Measurements from ENCODE around the gene SUSD6.

The SUSD6 gene

GRCh38 chr14:69651664-69652063 is 40.3 kb downstream of the SUSD6 start:
- no peak for DNase-seq

GRCh38 chr14:69652942-69653684 is 41.7 kb downstream of the SUSD6 start:
- no peak for DNase-seq

- DNase-seq, result no peak
These were observed 42.7 kb downstream of the SUSD6 start for GRCh38 chr14:69654116-69654515.

- no peak for DNase-seq
These were observed 46.6 kb downstream of the SUSD6 start for GRCh38 chr14:69657950-69658355.

GRCh38 chr14:69658664-69659261 is 47.4 kb downstream of the SUSD6 start:
- DNase-seq, result no peak

- no peak for DNase-seq
These were observed 49.2 kb downstream of the SUSD6 start for GRCh38 chr14:69660344-69661193.

- DNase-seq, result no peak
These were observed 49.8 kb downstream of the SUSD6 start for GRCh38 chr14:69661194-69661537.

- no peak for DNase-seq
These were observed 51.4 kb downstream of the SUSD6 start for GRCh38 chr14:69662636-69663299.

GRCh38 chr14:69663300-69663643 is 51.9 kb downstream of the SUSD6 start:
- no peak for DNase-seq

- DNase-seq, result no peak
These were observed 52.9 kb downstream of the SUSD6 start for GRCh38 chr14:69664265-69664664.

GRCh38 chr14:69664865-69665526 is 53.6 kb downstream of the SUSD6 start:
- no peak for DNase-seq

GRCh38 chr14:69665631-69666030 is 54.2 kb downstream of the SUSD6 start:
- no peak for DNase-seq

GRCh38 chr14:69666112-69666511 is 54.7 kb downstream of the SUSD6 start:
- DNase-seq, result no peak

- DNase-seq, result no peak
These were observed 55.4 kb downstream of the SUSD6 start for GRCh38 chr14:69666690-69667211.

- no peak for DNase-seq
These were observed 56.5 kb downstream of the SUSD6 start for GRCh38 chr14:69667938-69668335.

- DNase-seq, result no peak
These were observed 58.0 kb downstream of the SUSD6 start for GRCh38 chr14:69669375-69669774.

- DNase-seq, result no peak
These were observed 58.7 kb downstream of the SUSD6 start for GRCh38 chr14:69670093-69670492.

- no peak for DNase-seq
These were observed 60.1 kb downstream of the SUSD6 start for GRCh38 chr14:69671365-69672030.

- DNase-seq, result no peak
These were observed 61.0 kb downstream of the SUSD6 start for GRCh38 chr14:69672356-69672755.

GRCh38 chr14:69673104-69673503 is 61.7 kb downstream of the SUSD6 start:
- DNase-seq, result no peak

GRCh38 chr14:69673578-69674305 is 62.3 kb downstream of the SUSD6 start:
- no peak for DNase-seq
